ENCODE measurements around the gene SH3GLB1.

DNA sequence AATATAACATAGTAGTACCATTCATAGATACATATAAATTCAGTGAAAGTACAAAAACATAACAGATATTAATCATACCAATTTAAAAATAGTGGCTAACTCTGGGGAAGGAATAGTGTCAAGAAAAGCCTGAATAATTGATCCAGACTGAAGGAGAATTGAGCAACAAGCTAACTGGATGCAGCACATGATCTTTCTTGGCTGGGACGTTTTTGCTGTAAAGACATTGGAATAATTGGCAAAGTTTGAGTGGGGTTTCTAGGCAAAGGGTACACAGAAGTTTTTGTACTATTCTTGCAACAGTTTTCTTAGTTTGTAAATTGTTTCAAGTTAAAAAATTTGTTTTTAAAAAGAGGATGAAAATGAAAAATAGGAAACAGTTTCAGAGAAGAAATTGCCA, 2.6 kb upstream of the SH3GLB1 start:
- TF ChIP-seq GATA2 (IDR thresholded peaks at IDR 0.05; ENCODE audit: low read depth, low read length): no peak
- TF ChIP-seq GATA3 (IDR thresholded peaks at IDR 0.05; ENCODE audit: low read depth, low read length): no peak
